Pulmonary artery endothelial cell (primary cell): Measurements from ENCODE around the gene MKRN2. TPM values are rescaled to one million over a fixed set of nuclear protein-coding genes. Genes with fewer than 3 reads are reported as not detected.

ENCODE experiments used
- DNase-seq: peaks from one replicate; pipeline ENCODE4 v3.0.0-alpha.2; 2011; ENCODE audit warnings: low read depth, low spot score
- total RNA-seq: library from RNA; depleted of rRNA; stranded (reverse); fragments of >200 nt; gene quantifications from 2 replicates; pipeline ENCODE4 v1.2.3, GENCODE V29; 2014

MKRN2 gene
- total RNA-seq, 1 donor from 2014 or later = 35.9 TPM

- no peak for DNase-seq
Observed at GRCh38 chr3:12553921-12554391, 2.9 kb upstream of the MKRN2 start.

DNA sequence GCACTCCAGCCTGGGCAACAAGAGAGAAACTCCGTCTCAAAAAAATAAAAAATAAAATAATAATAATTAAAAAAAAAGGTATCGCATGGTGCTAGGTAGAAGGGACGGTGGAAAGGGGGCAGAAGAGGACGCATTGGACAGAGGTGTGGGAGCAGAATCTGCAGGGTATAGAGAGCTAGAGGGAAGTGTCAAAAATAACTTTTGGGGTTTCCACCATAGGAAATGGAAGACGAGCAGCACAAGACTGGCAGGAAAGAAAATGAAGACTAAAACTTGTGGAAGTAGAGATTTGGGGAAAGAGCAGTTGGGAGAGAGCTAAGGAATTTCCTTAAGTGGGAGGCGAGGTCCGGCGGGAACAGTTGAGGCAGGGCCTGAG is 585 bp upstream of the MKRN2 start:
- no peak for DNase-seq

DNA sequence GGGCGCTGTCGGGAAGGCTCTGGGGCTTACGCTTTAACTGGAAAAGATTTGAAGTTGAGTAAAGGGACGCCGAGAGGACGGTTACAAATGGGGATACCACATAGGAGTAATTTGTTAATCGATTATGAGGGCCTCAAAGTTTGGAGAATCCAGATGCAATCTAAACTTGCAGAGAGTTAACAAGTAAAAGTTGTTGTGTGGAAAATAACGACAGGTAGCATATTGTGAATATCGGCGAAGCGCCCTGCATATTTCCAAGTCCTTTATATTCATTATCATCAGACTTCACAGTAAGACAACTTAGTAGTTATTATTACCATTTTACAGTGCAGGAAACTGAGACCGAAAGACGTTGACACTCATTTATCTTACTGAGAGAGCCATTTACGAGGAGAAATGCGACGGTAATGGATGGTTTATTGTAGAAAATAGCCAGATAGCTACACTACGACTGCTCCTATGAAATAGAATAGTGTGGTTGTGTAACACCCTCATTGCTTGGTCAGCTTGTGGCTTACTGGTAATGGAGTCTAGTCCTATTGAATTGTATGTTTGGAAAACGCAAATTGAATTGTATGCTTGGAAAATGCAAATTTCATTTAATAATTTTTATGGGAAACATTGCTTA is 700 bp downstream of the MKRN2 start:
- no peak for DNase-seq

GRCh38 chr3:12558706-12559105 is 1.8 kb downstream of the MKRN2 start:
- no peak for DNase-seq

GRCh38 chr3:12559520-12559919 is 2.6 kb downstream of the MKRN2 start:
- DNase-seq = no peak

- no peak for DNase-seq
Observed at GRCh38 chr3:12560505-12561190, 3.8 kb downstream of the MKRN2 start.

DNA sequence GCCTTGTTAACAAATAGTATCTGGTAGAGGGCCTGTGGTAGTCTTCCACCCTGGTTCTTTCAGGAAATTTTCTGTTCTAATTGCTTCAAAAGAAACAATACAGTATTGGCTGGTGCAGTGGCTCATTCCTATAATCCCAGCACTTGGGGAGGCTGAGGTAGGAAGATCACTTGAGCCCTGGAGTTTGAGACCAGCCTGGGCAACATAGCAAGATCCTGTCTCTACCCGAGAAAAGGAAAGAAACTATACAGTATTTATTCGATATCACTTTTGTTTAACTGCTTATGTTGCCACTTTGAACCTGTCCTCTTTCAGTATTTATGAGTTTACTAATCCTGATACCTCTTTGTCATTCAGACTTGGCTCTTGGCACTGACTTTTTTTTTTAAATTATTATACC is 4.5 kb downstream of the MKRN2 start:
- no peak for DNase-seq

DNA sequence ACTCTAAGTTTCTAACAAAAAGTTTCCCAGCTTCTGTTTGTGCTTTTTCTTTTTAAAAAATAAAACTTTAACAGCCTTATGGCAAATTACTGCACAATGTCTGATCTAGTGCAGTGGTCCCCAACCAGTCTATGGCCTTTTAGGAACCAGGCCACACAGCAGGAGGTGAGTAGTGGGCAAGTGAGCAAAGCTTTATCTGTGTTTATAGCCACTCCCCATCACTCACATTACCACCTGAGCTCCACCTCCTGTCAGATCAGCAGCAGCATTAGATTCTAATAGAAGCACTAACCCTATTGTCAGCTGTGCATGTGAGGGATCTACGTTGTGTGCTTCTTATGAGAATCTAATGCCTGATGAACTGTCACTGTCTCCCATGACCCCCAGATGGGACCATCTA is 5.6 kb downstream of the MKRN2 start:
- DNase-seq = no peak

GRCh38 chr3:12566976-12567375 is 10.1 kb downstream of the MKRN2 start:
- no peak for DNase-seq

- DNase-seq = no peak
Observed at GRCh38 chr3:12568747-12569146, 11.9 kb downstream of the MKRN2 start.

GRCh38 chr3:12569836-12570235 is 12.9 kb downstream of the MKRN2 start:
- no peak for DNase-seq

- no peak for DNase-seq
Observed at GRCh38 chr3:12571986-12572385, 15.1 kb downstream of the MKRN2 start.

DNA sequence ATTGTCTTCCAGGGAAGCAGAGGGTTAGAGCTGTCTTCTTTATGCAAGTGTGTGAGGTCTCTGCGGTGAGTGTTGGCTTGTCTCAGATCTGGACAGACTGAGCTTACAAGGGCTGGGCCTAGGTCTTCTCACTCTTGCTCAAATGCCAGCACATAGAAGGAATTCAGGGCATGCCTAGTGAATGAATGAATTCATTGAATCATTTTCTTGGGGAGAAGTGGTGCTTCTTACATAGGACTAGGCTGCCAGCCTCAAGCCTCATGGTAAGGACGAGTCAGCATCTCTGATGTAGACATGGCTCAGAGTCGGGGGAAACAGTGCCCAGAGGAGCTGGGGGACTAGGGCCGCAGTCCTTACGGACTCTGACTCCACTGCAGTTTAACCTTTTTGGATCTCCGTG is 17.2 kb downstream of the MKRN2 start:
- DNase-seq = no peak

DNA sequence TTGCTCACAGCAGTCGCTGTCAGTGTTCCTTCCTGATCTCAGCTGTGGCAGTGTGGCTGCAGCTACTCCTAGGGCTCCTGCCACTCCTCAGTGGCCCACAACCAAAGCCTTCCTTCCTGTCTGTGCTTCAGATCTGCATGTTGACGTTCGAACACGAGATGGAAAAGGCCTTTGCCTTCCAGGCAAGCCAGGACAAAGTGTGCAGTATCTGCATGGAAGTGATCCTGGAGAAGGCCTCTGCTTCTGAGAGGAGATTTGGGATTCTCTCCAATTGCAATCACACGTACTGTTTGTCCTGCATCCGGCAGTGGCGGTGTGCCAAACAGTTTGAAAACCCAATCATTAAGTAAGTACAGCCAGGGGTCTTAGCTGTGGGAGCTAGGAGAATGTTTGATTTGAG is 17.8 kb downstream of the MKRN2 start:
- no peak for DNase-seq

DNA sequence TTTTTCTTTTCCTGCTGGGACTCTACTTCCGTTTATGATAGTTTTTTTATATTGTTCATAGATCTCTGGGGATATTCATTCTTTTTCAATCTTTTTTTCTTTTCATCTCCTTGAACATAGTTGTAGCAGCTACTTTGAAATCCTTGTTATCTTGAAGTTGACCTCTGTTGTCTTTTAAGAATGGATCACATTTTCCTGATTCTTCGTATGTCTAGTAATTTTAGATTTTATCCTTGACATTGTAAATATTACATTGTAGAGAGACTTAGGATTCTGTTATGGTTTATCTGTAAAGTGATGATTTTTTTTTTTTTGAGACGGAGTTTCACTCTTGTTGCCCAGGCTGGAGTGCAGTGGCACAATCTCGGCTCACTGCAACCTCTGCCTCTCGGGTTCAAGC is 20.5 kb downstream of the MKRN2 start:
- no peak for DNase-seq

DNA sequence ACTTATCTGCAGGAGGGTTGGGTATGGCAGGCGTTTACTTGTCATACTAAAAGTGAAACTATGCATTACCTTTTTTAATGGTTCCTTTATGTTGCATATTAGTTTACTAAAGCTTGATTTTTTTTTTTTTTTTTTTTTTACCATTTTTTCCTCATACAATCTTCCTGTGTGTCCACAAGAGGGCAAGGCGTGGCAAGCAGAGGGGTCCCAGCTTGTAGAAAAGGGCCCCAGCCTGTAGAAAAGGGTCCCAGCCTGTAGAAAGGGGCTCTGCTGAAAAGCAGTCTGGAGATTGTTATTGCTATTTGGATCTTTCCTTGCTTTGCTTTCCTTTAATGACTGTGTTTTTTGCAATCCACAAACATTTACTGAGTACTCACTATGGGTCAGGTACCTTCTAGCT is 21.9 kb downstream of the MKRN2 start:
- no peak for DNase-seq

DNA sequence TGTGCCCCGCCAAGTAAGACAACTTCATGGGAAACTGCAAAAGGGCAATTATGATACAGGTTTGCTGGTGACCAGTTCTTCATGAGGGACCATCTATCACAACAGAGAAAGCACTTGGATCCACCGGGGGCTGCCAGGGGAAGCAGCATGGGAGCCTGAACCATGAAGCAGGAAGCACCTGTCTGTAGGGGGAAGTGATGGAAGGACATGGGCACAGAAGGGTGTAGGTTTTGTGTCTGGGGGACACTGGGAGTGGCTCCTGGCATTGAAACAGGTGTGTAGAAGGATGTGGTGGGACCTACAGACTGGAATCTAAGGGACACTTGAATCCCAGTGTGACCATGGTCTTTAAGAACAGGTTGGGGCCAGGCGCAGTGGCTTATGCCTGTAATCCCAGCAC is 22.6 kb downstream of the MKRN2 start:
- no peak for DNase-seq

DNA sequence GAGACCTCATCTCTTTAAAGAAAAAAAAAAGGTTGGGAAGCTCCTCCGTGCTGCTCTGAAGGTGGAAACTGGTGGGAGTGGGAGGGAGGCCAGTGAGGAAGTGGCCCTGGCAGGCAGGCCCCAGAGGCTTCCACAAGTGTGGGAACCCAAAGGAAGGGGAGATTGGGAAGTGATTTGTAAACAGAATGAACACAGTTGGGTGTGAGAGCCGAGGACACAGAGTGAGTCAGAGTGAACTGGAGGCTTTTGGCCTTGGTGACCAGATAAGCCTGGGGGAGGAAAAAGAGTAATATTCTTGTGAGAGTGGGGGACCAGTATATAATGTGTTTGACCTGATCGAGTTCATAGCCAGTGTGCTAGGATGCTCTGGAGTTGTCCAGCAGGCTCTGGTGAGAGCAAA is 23.0 kb downstream of the MKRN2 start:
- DNase-seq = no peak

GRCh38 chr3:12582730-12583129 is 25.8 kb downstream of the MKRN2 start:
- DNase-seq = no peak

DNA sequence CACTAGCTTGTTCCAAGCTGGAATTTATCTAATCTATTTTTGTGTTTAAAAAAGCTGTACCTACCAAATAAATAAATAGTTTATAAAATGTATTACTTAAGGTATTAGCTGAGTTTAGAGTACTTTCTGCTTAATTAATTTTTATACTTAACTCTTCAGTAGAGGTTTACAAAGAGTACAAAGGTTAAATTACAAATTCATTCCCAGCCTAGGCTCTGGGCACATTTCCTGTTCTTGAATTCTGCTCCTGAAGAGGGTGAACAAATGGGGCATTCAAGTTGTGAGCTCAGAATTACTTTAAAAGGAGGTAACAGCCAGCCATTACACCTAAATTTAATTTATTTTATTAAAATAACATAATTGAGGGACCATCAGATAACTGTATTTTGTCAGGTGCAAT is 26.4 kb downstream of the MKRN2 start:
- DNase-seq = no peak

DNA sequence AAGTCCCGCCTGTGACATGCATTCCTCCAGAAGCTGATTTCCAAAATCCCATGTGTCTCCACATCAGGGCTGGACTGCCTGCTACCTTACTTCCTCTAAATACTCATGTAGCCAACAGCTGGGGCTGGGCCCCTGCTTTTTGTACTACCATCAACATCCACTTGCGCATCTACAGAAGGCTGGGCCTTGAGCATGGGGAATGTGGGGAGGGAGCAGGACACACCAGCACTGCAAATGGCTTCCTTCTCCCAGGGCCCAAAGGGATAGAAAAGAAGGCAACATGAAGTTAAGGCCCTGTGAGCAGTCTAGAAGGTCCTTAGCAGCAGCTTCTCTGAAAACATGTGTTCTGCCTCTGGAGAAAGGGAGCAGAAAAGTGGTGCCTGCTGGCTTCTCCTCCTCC is 27.2 kb downstream of the MKRN2 start:
- DNase-seq = no peak

GRCh38 chr3:12585181-12585580 is 28.3 kb downstream of the MKRN2 start:
- DNase-seq = no peak

- no peak for DNase-seq
Observed at GRCh38 chr3:12585970-12586369, 29.1 kb downstream of the MKRN2 start.
